HepG2 (cell line): ENCODE measurements around the gene HPS4. TPM values are rescaled to one million over a fixed set of nuclear protein-coding genes. Genes with fewer than 3 reads are reported as not detected.

Experiments
- BORCS8-MEF2B ChIP-seq: sonication (generic); formaldehyde crosslinking; IDR thresholded peaks from 2 replicates; pipeline ENCODE4 v1.8.0; 2022; ENCODE audit warnings: mild to moderate bottlenecking, missing genetic modification reagents
- ETV5 ChIP-seq: IDR thresholded peaks from 2 replicates; pipeline ENCODE4 v1.6.1; 2018; ENCODE audit warnings: missing biosample characterization, missing genetic modification reagents, inconsistent platforms, borderline replicate concordance
- FOXK1 ChIP-seq: sonication (generic); formaldehyde crosslinking; IDR thresholded peaks from 2 replicates; pipeline ENCODE4 v1.4.0; 2020; ENCODE audit warnings: low read depth, missing genetic modification reagents, borderline replicate concordance
- HES4 ChIP-seq: sonication (generic); formaldehyde crosslinking; IDR thresholded peaks from 2 replicates; pipeline ENCODE4 v1.9.0; 2021; ENCODE audit warnings: mild to moderate bottlenecking, missing genetic modification reagents, borderline replicate concordance
- JARID2 ChIP-seq: sonication (generic); formaldehyde crosslinking; IDR thresholded peaks from 2 replicates; pipeline ENCODE4 v1.8.1; 2023; ENCODE audit warnings: missing genetic modification reagents, inconsistent platforms; ENCODE audit not compliant: insufficient replicate concordance
- KAT8 ChIP-seq: IDR thresholded peaks from 2 replicates; pipeline ENCODE4 v1.6.1; 2016; ENCODE audit warnings: missing genetic modification reagents, missing compliant biosample characterization
- KLF6 ChIP-seq: IDR thresholded peaks from 2 replicates; pipeline ENCODE4 v1.8.0; 2016; ENCODE audit warnings: missing biosample characterization, missing genetic modification reagents
- MAFF ChIP-seq: IDR thresholded peaks from 2 replicates; pipeline ENCODE4 v1.6.1; 2011; ENCODE audit warnings: low read depth, low read length, improper control_type of control experiment
- NBN ChIP-seq: fragments of 450-650 bp; conservative IDR thresholded peaks from 2 replicates; pipeline ENCODE4 v1.6.1; 2017
- SMYD3 ChIP-seq: sonication (generic); formaldehyde crosslinking; IDR thresholded peaks from 2 replicates; pipeline ENCODE4 v1.8.1; 2023; ENCODE audit warnings: mild to moderate bottlenecking, missing genetic modification reagents
- SOX13 ChIP-seq, 3 experiments: fragments of 450-650 bp in 1 of 3; sonication (generic) in 1 of 3; formaldehyde crosslinking in 1 of 3; IDR thresholded peaks in 2 of 3; conservative IDR thresholded peaks in 1 of 3; 2 replicates each; pipeline versions ENCODE4 v1.5.0 to v1.6.1; 2016 to 2020; ENCODE audit warnings: antibody characterized with exemption in 1 of 3, mild to moderate bottlenecking in 1 of 3, missing compliant biosample characterization in 1 of 3, missing genetic modification reagents in 1 of 3, moderate library complexity in 1 of 3
- ZBTB7B ChIP-seq: sonication (generic); formaldehyde crosslinking; IDR thresholded peaks from 2 replicates; pipeline ENCODE4 v1.4.0; 2020; ENCODE audit warnings: missing genetic modification reagents
- ZFP36L1 ChIP-seq: sonication (generic); formaldehyde crosslinking; IDR thresholded peaks from 2 replicates; pipeline ENCODE4 v1.8.0; 2022; ENCODE audit warnings: mild to moderate bottlenecking, missing genetic modification reagents, moderate library complexity
- ZFP36L2 ChIP-seq: sonication (generic); formaldehyde crosslinking; IDR thresholded peaks from 2 replicates; pipeline ENCODE4 v1.4.0; 2020; ENCODE audit warnings: missing genetic modification reagents
- ZFX ChIP-seq: sonication (generic); formaldehyde crosslinking; IDR thresholded peaks from 2 replicates; pipeline ENCODE4 v1.4.0; 2020; ENCODE audit warnings: mild to moderate bottlenecking, low read depth, missing genetic modification reagents, moderate library complexity
- ZNF138 ChIP-seq: sonication (generic); formaldehyde crosslinking; IDR thresholded peaks from 2 replicates; pipeline ENCODE4 v1.5.0; 2020; ENCODE audit warnings: mild to moderate bottlenecking, low read depth, missing genetic modification reagents
- ZNF367 ChIP-seq: sonication (generic); formaldehyde crosslinking; IDR thresholded peaks from 2 replicates; pipeline ENCODE4 v1.4.0; 2020; ENCODE audit warnings: missing genetic modification reagents, borderline replicate concordance
- ZNF441 ChIP-seq: sonication (generic); formaldehyde crosslinking; IDR thresholded peaks from 2 replicates; pipeline ENCODE4 v1.7.0; 2021; ENCODE audit warnings: missing genetic modification reagents, borderline replicate concordance
- ZNF607 ChIP-seq: sonication (generic); formaldehyde crosslinking; IDR thresholded peaks from 2 replicates; pipeline ENCODE4 v1.5.1; 2020; ENCODE audit warnings: missing genetic modification reagents, mild to moderate bottlenecking, borderline replicate concordance
- ZNF776 ChIP-seq: sonication (generic); formaldehyde crosslinking; IDR thresholded peaks from 2 replicates; pipeline ENCODE4 v1.4.0; 2020; ENCODE audit warnings: mild to moderate bottlenecking, missing genetic modification reagents
- ZNF816 ChIP-seq: sonication (generic); formaldehyde crosslinking; IDR thresholded peaks from 2 replicates; pipeline ENCODE4 v1.8.0; 2022; ENCODE audit warnings: missing genetic modification reagents, mild to moderate bottlenecking, borderline replicate concordance
- ZNF878 ChIP-seq: sonication (generic); formaldehyde crosslinking; IDR thresholded peaks from 2 replicates; pipeline ENCODE4 v1.8.1; 2023; ENCODE audit warnings: mild to moderate bottlenecking, missing genetic modification reagents, moderate library complexity
- polyA plus RNA-seq, 8 experiments: library from polyadenylated mRNA; depleted of rRNA in 3 of 8; stranded (reverse) in 7 of 8; unstranded in 1 of 8; fragments of >200 nt; fragmentation: Illumina TruSeq in 4 of 8; extraction: Trizol in 4 of 8; gene quantifications; 2 replicates each; pipeline versions ENCODE4 v1.2.1 to v1.2.3, GENCODE V29; 2011 to 2016; ENCODE audit warnings: low read depth in 4 of 8, missing spikeins in 1 of 8, mixed read lengths in 1 of 8; ENCODE audit not compliant: insufficient read depth in 1 of 8
- total RNA-seq, 5 experiments: library from RNA; depleted of rRNA; stranded (reverse); fragments of >200 nt; fragmentation: Illumina TruSeq; extraction: Trizol; gene quantifications; 2 replicates each; pipeline ENCODE4 v1.2.3, GENCODE V29; 2016; ENCODE audit warnings: low read depth in 1 of 5
- TF ChIP-seq, protein P1 (sequence below): sonication (generic); formaldehyde crosslinking; IDR thresholded peaks from 2 replicates; pipeline ENCODE4 v1.4.0; 2020; ENCODE audit warnings: missing genetic modification reagents, borderline replicate concordance
- TF ChIP-seq, protein P2 (sequence below): sonication (generic); formaldehyde crosslinking; IDR thresholded peaks from 2 replicates; pipeline ENCODE4 v1.4.0; 2020; ENCODE audit warnings: missing genetic modification reagents

HPS4 gene
- total and polyA plus RNA-seq, 2 of the 13 experiments (the other 11 are each of a cell fraction or from before 2014, with no cell fraction given) = 27.4 to 34.0 TPM

DNA sequence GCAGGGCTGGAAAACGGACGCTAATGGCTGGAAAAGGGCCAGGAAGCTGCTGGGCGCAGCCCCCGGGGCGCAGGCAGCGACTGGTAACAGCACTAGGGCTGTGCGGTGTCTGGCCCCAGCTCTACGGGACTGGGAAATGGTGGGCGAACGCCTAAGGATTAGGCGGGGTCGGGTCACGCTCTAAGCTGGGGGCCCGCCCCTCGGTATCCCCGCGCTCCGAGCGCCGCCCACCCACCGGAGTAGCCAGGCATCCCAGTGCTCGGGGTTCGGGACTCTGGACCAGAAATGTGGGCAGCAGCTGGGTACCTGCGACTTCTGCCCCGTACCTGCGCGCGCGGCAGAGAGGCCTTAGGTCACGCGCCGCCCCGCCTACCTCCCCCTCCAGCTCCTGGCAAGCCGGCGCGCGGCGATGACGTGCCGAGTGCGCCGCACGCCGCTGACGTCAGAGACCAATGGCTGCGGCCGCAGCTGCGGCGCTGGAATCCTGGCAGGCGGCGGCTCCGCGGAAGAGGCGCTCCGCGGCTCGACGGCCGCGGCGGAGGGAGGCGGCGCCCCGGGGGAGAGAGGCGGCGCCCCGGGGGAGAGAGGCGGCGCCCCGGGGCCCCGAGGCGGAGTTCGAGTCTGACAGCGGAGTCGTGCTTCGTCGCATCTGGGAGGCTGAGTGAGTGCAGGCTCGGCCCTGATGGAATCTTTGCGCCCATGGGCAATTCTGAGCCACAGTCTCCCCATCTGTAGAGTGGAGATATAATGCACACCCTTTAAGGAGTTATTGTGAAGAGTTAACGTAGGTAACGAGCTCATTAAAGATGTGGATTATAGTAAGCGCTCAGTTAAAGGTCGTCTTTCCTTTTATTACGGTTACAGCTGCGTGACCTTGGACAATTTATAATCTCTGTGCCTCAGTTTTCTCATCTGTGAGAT, at the start of gene HPS4, which contains the start of gene SRRD (continued):
- no peak for TF ChIP-seq SOX13 (IDR thresholded peaks at IDR 0.05)
- peak in 1 of 2 experiments; percentile 47; a peak in 2 of 4 replicates for TF ChIP-seq SOX13 (CRISPR knock-in tag; conservative IDR thresholded peaks at IDR 0.05 in 1 of 2, IDR thresholded peaks at IDR 0.05 in 1 of 2)
- TF ChIP-seq ZNF776 = peak; percentile 79; the same call in 1 of the 2 replicates
- TF ChIP-seq ZFX (CRISPR knock-in tag) = peak; percentile 91
- TF ChIP-seq ZFP36L1 = peak; percentile 71; the same call in 1 of the 2 replicates
- TF ChIP-seq JARID2 (CRISPR knock-in tag) = peak; percentile 80
- peak; percentile 87; the same call in 1 of the 2 replicates for TF ChIP-seq FOXK1 (CRISPR knock-in tag)
- peak; percentile 85; the same call in 1 of the 2 replicates for TF ChIP-seq KLF6
- TF ChIP-seq ZNF138 (CRISPR knock-in tag) = peak; percentile 83; the same call in 1 of the 2 replicates
- TF ChIP-seq ZNF878 (CRISPR knock-in tag) = no peak
- peak; percentile 67; the same call in 1 of the 2 replicates for TF ChIP-seq ZNF607 (CRISPR knock-in tag)
- peak; percentile 75; the same call in 1 of the 2 replicates for TF ChIP-seq BORCS8-MEF2B (CRISPR knock-in tag)
- TF ChIP-seq ZBTB7B (CRISPR knock-in tag) = 0 out of 2 replicates have a peak, but pooled peaks have one; percentile 64
- peak; percentile 96 for TF ChIP-seq KAT8
- TF ChIP-seq, protein P1, sequence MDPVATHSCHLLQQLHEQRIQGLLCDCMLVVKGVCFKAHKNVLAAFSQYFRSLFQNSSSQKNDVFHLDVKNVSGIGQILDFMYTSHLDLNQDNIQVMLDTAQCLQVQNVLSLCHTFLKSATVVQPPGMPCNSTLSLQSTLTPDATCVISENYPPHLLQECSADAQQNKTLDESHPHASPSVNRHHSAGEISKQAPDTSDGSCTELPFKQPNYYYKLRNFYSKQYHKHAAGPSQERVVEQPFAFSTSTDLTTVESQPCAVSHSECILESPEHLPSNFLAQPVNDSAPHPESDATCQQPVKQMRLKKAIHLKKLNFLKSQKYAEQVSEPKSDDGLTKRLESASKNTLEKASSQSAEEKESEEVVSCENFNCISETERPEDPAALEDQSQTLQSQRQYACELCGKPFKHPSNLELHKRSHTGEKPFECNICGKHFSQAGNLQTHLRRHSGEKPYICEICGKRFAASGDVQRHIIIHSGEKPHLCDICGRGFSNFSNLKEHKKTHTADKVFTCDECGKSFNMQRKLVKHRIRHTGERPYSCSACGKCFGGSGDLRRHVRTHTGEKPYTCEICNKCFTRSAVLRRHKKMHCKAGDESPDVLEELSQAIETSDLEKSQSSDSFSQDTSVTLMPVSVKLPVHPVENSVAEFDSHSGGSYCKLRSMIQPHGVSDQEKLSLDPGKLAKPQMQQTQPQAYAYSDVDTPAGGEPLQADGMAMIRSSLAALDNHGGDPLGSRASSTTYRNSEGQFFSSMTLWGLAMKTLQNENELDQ = peak; percentile 34; the same call in 1 of the 2 replicates
- TF ChIP-seq, protein P2, sequence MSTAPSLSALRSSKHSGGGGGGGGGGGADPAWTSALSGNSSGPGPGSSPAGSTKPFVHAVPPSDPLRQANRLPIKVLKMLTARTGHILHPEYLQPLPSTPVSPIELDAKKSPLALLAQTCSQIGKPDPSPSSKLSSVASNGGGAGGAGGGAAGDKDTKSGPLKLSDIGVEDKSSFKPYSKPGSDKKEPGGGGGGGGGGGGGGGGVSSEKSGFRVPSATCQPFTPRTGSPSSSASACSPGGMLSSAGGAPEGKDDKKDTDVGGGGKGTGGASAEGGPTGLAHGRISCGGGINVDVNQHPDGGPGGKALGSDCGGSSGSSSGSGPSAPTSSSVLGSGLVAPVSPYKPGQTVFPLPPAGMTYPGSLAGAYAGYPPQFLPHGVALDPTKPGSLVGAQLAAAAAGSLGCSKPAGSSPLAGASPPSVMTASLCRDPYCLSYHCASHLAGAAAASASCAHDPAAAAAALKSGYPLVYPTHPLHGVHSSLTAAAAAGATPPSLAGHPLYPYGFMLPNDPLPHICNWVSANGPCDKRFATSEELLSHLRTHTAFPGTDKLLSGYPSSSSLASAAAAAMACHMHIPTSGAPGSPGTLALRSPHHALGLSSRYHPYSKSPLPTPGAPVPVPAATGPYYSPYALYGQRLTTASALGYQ = no peak; the same call in 1 of the 2 replicates
- TF ChIP-seq MAFF = no peak
- TF ChIP-seq ZFP36L2 (CRISPR knock-in tag) = peak; percentile 82; the same call in 1 of the 2 replicates
- TF ChIP-seq ETV5 (CRISPR knock-in tag) = peak; percentile 56; the same call in 1 of the 2 replicates
- TF ChIP-seq ZNF816 = peak; percentile 68; the same call in 1 of the 2 replicates
- no peak for TF ChIP-seq NBN
- 0 out of 2 replicates have a peak, but pooled peaks have one; percentile 52 for TF ChIP-seq ZNF367 (CRISPR knock-in tag)
- TF ChIP-seq ZNF441 = no peak; the same call in 1 of the 2 replicates
- TF ChIP-seq HES4 (CRISPR knock-in tag) = 0 out of 2 replicates have a peak, but pooled peaks have one; percentile 42
- peak; percentile 44; the same call in 1 of the 2 replicates for TF ChIP-seq SMYD3 (CRISPR knock-in tag)
